Measurements from ENCODE around the gene USPL1.

DNA sequence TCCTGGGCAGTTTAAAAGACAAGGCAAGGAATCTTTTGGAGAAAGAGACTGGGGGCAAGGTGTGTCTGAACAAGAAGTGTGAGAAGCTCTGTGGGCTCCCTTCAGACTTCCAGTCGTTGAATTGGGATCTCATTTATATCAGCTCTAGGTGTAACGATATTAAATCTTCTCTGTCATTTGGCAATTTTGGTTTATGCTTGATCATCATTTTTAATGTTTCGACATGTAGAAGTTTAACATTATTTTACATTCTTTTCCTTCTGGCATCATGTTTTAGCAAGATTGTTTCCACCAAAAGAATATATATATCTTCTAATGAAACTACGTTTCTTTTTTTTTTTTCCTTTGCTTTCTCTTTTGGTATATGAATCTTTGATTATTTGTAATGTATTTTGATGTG is 49.3 kb downstream of the USPL1 start:
- TF ChIP-seq ESRRG (CRISPR knock-in tag; IDR thresholded peaks at IDR 0.05) (no peak), RARB (CRISPR knock-in tag; IDR thresholded peaks at IDR 0.05) (no peak)

All from SK-N-SH treated with all-trans-retinoic acid at 6 μM for 48 hours (cell line).